NCI-H2196 treated with DMSO at 0.1 percent for 48 hours (cell line): ENCODE data around the gene SQSTM1.

Source experiments
- DNase-seq: peaks from one replicate; lab custom pipeline; 2025; ENCODE audit not compliant: unreplicated experiment; lab: John Stamatoyannopoulos, UW

SQSTM1 gene

DNA sequence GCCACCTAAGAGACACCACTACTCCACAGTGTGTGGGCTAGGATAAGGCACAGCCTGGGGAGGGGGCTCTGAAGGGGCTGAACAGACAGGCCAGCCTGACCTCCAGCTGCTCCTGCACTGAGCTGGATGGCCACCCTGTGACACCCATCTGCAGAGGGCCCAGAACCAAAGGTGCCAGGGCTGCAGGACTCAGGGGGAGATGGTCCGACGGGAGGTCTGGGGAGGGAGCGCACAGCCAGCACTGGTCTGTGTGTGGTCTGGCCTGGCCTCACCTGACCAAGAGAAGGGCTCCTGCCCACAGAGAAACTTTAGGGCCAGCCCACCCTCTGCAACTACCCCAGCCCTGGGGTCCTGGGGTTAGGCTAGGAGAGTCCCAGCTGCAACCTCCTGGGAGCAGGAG lies 26.1 kb upstream of the SQSTM1 start:
- DNase-seq = no peak

DNA sequence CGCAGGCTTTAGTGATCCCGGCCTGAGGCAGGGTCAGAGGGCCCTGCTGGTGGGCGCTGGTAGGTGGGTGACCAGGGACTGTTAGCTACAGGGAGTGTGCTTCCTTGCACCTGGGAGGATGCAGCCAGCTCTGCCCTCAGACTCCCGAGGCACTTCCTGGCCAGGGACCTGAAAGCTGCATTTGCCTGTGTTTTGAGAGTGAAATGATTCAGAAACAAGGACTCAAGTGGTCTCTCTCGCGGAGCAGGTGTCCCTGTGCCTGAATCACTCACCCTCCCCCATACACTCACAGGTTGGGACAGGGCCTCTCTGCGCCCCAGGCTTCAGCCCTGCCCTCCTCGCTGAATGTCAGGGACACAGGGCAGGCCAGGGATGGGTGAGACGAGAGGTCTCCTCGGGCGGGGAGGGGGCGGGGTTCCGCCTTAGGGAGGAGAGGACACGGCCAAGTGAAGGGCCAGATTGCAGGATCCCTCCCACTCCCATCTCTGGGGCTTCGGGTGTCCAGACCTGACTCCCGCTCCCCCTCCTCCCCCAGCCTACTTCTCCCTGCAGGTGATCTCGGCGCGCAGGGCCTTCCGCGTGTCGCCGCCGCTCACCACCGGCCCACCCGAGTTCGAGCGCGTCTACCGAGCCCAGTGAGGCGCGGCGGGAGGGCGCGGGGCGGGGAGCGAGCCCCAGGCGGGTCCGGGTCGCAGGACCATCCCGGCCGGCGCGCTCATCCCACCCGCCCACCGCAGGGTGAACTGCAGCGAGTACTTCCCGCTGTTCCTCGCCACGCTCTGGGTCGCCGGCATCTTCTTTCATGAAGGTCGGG lies 25.4 kb upstream of the SQSTM1 start:
- DNase-seq = peak; percentile 25

DNA sequence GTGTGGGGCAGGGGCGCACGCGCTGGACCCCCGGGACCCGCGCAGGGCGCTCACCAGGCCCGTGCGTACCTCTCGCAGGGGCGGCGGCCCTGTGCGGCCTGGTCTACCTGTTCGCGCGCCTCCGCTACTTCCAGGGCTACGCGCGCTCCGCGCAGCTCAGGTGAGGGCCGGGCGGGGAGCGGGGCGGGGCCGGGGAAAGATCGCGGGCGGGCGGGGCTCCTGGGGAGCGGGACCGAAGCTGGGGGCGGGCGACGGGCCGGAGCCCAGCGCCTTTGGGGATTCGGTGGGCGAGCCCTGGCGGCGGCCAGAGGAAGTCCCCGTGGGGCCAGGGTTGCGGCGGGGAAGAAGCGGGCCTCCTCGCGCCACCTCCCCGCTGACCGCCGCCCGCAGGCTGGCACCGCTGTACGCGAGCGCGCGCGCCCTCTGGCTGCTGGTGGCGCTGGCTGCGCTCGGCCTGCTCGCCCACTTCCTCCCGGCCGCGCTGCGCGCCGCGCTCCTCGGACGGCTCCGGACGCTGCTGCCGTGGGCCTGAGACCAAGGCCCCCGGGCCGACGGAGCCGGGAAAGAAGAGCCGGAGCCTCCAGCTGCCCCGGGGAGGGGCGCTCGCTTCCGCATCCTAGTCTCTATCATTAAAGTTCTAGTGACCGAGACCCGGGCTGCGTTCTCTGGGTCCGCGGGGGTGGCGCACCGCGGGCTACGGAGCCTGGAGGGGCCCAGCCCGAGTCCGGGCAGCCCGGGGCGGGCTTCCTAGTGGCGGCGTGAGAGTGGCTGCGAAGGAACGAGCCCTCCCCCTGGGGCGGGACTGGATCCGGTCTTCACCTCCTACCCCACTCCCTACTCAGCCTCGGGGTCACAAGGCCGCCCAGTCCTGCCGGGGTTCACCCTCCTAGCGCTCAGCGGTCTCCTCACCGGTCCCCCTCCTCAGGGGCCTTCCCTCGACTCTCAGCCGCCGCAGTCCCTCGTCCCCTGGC lies 24.6 kb upstream of the SQSTM1 start:
- peak; percentile 70 for DNase-seq

DNA sequence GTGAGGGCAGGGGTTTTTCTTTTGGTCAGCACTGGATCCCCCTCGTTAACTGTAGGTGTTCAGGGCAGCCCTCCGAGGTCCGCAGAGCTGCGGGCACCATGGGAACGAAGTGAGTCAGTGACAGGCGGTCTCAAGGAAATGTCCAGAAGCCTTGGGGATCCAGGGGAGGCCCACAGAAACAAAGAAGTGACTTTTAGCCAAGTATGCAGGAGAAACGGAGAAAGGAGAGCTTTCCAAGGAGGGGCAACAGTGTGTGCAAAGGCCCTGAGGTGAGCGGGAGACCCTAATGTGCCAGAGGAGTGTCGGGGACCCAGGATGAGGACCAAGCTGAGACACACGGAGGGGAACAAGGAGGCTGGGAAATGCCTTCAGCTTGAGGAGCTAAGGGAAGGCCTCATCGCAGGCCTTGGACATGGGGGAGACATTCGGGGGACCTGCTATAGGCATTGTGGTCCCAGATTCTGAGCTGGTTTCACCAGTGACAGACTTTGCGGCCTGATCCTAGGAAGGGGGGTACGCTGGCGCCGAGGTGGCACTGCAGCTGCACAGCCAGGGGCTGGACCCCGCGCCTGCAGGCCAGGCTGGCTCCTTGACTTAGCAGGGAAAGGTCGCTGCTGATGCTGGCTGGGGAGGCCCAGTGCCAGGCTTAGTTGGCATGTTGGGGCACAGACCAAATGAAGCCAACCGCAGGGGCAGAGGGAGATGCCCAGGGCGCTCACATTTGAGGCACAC lies 23.7 kb upstream of the SQSTM1 start:
- DNase-seq = no peak

DNA sequence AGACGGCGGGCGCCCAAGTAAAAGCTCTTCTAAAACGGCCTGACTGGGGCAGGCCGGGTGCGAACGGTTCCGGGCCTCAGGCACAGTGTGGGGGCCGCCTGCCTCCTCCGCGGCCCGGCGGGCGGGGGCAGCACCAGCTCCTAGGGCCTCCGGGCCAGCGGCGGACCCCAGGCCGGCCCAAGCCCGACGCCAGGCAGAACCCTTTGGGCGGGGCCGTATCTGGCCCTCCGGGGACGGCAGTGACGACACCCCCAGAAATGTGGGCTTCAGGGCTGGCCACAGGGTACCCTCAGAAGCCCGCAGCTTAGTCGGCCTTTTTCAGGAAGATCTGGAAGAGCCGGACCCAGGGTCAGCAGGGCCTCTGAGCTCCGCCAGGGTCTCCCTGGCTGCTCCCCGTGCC lies 23.0 kb upstream of the SQSTM1 start:
- DNase-seq = no peak

DNA sequence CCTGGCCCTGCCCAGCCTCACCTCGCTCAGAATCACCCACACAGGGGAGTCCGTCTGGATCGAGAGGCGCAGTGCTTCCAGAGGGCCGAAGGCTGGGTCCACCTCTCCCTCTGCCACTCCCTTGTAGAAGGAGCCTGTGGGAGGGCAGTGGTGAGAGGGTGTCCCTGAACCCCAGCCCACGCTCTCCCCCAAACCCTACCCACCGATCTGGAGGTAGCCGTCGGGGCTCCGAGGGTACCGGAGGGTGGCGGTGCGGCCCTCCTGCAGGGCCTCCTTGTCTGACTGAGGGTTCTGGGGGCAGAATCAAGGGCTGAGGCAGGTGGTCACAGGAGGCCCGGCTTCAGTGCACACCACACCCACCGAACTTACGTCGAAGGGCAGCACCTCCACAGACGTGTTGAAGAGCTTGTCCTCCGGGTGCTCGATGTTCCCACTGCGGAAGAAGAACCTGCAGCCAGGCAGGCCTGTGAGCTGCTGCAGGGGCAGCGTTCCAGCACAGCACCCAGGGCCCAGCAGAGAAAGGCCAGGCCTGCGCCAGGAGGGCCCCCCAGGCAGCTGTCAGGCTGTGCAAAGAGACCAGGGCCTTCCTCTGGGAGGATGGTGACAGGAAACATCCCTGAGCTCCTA lies 22.4 kb upstream of the SQSTM1 start:
- no peak for DNase-seq

DNA sequence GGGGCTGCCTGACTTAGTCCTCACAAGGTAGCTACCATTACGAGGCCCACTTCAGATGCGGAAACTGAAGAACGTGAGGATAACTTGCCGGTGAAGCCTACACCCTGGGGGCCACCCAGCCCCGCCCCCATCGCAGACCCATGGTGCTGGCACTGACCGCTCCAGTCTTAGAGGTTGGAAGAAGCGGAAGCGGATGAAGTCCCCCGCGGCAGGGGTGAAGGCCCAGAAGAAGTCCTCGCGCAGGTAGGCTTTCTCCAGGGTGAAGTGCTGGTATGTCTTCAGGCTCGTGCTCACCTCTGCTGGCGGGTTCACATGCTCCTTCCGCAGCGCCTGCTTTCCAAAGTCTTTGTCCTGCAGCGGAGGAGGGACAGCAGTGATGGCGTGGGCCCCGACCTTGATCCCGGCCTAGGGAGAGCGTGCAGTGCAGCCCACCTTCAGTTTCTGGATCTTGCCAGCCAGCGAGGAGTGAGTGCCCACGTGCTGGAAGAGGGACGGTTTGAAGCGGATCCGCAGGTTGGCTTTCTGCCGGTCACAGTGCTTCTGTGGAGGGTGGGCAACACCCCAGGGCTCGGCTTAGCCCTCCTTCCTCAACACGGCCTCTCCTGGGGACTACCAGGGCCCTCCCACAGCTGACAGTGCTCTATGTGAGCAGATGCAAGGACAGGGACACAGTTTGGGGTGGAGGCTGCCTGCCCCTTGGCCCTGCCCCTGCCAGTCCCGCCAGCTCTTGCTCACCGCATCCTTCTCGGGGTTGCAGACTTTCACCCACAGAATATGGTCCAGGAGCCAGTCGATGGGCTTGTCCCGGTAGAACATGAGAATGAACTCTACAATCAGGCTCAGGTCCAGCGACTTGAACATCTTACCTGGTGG lies 21.7 kb upstream of the SQSTM1 start:
- DNase-seq = no peak

DNA sequence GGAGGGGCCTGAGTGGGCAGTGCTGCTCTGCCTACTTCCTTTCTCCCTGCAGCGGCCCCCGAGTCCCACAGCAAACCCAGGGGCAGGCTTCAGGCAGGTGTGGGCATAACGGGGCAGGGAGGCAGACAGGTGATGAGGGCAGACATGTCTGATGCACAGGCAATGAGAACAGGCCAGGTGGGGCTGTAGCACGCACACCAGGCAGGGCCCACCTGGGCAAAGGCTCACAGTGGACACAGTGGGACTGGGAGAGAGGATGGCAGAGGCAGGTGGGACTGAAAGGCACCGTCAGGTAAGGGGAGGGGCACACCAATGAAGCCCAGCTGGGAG lies 21.1 kb upstream of the SQSTM1 start:
- no peak for DNase-seq

DNA sequence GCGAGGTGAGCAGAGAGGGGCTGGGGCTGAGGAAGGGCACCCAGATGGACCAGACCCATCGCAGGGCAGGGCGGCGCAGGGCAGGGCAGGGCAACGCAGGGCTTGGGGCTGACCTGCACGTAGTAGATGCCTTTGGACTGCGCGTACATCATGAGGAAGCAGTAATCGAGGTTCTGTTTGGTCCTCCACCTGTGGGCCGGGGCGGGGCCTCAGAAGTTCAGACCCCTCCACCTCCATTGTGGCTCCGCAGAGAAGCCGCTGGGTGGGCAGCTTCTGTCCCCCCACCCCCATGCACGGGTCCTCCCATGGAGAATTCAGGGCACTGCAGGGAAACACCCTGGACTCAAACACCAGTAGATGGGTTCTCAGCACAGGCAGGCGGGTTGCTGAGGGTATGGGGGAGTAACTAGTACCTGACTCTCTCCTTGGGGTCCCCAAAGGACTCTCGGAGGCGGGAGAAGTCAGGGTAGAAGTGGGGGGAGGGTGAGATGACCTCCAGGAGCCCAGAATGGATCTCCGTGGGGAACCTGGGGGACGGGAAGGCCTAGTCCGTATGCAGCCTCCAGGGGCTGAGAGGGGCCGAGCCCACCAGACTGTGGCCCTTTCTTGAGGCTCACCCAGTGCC lies 20.5 kb upstream of the SQSTM1 start:
- DNase-seq = no peak

DNA sequence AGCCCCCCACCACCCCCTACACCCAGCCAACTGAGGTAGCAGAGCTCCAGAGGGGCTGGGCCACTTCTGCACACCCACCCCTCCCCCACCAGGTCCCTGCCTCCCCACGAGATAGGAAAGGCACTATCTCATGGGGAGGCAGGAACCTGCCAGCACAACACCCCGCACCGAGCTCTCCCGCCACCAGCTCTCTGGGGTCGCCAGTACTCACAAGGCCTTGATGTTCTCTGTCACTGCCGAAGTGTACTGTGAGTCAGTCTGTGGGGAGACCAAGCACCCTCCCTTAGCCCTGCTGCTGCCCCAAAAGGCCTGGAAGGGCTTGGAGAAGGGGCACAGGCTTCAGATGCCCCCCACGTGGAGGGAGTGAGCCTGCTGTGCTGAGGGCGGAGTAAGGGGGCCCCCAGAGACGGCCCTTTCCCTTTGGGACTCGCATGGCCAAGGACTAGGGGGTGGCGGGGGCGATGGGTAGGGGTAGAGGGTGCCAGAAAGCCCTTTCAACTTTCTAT lies 20.0 kb upstream of the SQSTM1 start:
- DNase-seq = no peak

DNA sequence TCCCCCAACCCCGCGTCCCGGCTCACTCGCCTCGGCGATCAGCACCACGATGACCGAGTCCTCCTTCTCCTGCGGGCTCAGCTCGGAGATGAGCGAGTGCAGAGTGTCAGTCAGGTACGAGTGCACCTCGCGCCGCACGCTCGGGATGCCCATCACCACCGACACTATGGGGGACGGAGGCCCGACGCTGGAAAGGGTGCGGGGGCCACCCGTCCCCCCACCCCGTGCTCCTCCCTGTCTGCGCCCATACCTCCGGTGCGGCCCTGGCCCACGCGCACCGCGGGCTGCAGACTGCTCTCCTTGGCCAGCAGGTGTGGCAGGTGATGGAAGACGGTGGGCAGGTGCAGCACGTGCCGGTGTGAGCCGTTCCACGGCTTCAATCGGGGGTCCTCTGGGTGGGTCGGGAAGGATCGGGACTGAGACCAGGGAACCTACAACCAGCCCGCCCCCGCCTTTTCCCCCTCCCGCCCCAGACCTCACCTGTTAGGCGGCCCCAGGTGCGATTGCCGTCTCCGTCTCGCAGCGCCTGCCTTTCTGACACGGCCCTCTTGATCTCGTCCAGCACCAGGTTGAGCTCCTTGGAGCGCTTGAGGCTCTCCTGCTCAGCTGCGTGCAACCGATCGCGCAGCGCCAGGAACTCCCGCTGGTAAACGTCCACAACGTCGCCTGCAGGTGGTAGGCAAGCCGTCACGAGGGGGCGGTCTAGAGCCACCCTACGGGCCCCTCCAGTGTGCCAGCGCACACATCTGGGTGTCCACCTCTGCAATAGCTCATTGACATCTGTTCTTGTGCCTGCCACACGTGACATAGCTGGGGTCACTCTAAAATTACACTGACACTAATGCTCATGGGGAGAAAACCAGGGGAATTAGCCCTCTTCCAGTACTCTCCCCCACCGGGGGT lies 19.1 kb upstream of the SQSTM1 start:
- DNase-seq = no peak

DNA sequence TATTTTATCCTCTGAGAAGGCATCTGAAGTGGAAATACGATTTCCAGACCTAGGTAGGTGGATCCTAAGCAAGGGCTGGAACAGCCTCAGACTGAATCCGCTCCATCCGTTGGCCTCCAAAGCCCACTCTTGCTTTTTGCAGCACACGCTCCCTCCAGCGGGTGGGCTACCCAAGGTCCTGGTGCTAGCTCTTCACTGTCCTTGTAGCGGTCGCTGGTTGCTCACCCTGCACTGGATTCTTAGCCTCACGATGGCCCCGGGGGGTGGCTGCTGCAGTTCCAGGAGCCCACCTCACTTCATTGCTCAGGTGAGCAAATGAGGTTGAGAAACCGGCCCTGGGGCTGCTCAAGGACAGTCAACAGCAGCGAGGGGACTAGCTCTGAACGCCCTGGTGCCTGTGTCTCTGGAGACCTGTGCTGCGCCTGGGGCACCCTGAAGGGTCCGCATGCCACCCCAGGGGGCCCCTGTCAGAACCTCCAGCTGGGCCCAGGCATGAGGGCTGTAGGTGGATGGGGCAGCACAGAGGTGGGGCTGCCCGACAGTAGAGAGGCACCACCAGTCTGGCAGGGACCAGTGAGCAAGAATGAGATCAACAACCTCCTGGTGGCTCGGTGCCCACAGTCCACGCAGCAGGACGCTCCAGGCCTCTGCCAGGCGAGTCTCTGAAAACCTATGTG lies 18.4 kb upstream of the SQSTM1 start:
- DNase-seq = no peak

DNA sequence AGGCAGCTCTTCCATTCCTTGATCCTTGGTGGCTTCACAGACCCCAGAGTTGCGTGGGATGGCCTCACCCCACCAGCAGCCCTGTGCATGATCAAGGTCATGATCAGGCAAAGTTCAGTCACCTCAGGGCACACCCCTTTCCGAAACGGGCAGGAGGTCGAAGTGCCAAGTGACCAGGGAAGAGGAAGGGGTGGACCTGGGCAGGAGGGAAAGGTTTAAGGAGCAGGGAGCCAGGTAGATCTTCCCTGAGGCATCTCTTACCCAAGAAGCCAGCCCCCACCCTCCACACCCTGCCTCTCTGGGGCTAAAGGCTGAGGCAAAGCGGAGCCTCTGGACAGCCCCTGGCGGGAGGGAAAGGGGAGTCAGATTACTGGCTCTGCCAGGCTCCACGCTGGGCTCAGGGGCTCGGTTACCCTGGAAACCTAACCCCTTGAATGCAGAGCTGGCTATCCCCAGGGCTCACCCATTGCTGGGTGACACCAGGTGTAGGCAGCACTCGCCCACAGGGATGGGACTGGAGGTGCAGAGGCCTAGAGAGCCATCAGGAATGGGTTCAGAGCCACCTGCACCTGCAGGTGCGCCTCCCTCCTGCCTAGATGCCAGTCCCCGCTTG lies 17.6 kb upstream of the SQSTM1 start:
- DNase-seq = peak; percentile 76

DNA sequence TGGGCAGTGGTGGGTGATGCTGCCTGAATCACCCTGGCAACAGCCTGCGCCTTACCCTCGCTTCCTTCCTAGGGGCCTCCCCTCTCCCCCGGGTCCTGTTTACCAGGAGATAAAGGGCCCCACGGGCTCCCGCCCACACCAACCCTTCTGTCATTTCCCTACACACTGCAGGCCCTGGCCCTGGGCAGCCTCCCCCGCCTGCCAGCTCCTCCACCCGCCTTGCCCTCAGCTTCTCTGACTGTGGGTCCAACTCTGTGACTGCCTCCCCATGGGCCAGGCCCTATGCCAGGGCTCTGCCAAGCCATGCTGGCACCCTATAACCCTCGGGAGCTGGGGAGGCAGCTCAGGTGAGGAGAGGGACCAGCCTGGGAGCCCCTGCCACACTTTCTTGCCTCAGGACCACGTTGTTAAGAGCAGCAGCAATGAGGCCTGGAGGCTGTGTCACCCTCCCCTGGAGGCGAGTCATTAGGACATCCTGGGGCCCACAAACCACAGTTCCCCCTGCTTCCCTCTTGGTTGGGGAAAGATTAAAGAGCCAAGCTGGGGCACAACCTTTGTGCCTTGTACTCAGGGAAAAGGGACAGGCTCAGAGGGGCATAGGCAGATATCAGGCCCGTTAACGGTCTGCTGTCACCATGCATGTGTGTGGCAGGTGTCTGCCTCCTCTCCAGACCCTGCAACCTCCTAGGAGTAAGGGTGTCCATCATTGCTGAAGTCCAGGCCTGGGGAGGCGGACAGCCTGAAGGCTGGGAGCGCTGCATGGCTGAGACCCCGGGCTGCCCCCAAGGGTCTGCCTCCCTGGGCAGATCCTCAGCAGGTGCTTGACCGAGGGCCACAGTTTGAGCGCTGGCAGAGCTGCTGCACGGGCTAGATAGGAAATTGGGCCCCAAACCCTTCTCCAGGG lies 16.8 kb upstream of the SQSTM1 start:
- DNase-seq = peak; percentile 48

DNA sequence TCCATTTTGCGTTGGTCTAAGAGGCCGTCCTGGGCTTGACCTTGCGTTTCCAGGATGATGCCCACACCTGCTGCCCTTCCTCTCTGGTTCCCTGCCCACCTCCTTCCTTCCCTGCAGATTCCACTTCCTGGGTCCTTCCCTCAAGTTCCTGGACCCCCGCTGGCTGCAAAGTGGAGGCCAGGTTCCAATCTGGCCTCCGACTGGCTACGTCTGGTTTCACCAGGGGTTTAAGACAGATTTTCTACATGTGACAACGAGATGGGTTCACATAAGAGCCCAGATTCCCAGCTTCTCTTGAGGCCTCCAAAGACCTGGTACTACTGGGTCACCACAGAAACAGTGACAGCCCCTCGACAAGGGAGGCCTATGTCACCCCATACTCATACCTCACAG lies 16.2 kb upstream of the SQSTM1 start:
- no peak for DNase-seq

DNA sequence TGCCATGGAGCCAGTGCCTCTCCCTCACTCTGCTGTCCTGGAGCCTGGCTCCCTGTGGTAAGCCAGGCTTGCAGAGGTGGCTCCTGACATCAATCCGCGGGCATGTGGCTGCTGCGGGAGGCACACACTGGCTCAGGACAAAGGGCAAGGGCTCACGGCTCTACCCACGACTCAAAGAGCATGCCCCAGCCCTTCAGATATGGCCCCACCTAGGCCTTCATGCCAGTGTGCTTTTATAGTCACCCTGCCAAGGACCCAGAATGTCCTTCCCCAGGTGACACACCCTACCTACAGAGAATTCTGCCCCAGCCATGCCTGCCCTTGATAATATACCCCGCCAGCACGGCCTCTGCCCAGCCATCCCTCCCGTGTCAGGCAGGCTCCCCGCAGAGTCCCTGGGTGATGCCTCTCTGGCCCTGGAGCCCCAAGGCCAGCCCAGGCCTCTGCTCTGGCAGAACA lies 15.6 kb upstream of the SQSTM1 start:
- no peak for DNase-seq
